Lower lobe of right lung (tissue), 2 donors: ENCODE measurements around the gene ITGB6. TPM values are rescaled to one million over a fixed set of nuclear protein-coding genes. Genes with fewer than 3 reads are reported as not detected.

Experiments used
- ATAC-seq, 2 donors: fragments of 200-7000 bp; cut with Tn5 transposase; one replicate each; pipeline ENCODE4 v1.9.1; 2020 to 2022; ENCODE audit warnings: mild to moderate bottlenecking in 2 of 2, moderate library complexity in 2 of 2
- DNase-seq: peaks from one replicate; pipeline ENCODE4 v3.0.0-alpha.2; 2020
- H3K27ac ChIP-seq: fragments of 200-600 bp; one replicate; pipeline ENCODE4 v1.8.0; 2022
- H3K27me3 ChIP-seq: fragments of 200-600 bp; one replicate; pipeline ENCODE4 v1.8.0; 2022; ENCODE audit warnings: low read depth
- H3K36me3 ChIP-seq: fragments of 200-600 bp; one replicate; pipeline ENCODE4 v1.8.0; 2022; ENCODE audit warnings: mild to moderate bottlenecking
- H3K4me1 ChIP-seq: fragments of 200-600 bp; one replicate; pipeline ENCODE4 v1.8.0; 2022
- H3K4me3 ChIP-seq: fragments of 200-600 bp; one replicate; pipeline ENCODE4 v1.8.0; 2022; ENCODE audit warnings: mild to moderate bottlenecking
- H3K9me3 ChIP-seq: fragments of 200-600 bp; one replicate; pipeline ENCODE4 v1.8.0; 2022
- intact Hi-C: fragments of 100-400 bp; cut with DNase I; formaldehyde crosslinking; loops from one replicate; pipeline ENCODE4 v1.11.0; 2022
- total RNA-seq: library from RNA; stranded (reverse); fragmentation: NEBNext Ultra II Directional; extraction: Animal tissue kit (Norgen Biotek cat#: 25700); gene quantifications from one replicate; pipeline ENCODE4 v1.2.1, GENCODE V29; 2021
- TF ChIP-seq, protein P1 (sequence below): fragments of 200-600 bp; IDR thresholded peaks from one replicate; pipeline ENCODE4 v1.8.0; 2022; ENCODE audit warnings: antibody characterized with exemption, mild to moderate bottlenecking
- donor health status: DM: no; HTN: yes; CAD: no; lungs with severe emphysema.

ITGB6 gene
- total RNA-seq, 1 donor from 2014 or later: 65.2 TPM

DNA sequence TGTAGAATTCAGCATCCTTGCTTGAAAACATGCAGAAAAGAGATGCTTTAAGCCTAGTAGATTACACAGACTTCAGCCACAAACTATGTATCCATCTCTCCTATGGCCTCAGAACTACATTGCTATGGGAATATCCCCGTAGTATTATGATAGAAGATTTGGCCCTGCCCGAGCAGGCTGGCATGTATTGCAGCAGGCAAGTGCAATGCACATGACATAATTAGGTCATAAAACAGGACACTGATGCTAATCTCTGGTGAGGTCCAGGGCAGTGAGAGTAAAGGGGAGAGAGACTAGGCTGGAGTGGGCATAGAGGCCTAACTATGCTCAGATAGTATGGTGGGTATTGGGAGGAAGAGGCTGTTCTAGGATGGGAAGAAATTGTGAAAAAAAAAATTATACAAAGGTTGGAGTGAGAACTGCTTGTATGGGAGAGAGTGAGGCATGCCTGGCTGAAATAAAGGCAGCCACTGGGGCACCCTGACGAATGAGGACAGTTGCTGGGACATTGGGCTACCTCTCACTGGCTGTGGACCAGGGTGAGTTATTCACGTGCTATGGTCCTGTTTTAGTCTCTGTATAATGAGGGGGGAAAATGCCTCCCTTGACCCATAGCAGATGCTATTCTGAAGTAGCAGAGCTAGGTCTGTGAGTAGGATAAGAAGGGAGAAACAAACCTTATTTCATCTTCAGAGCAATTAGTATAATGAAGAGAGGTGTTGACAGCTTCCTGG is 136.0 kb downstream of the ITGB6 start:
- ATAC-seq: no peak
- intact Hi-C loops: no loop called here

DNA sequence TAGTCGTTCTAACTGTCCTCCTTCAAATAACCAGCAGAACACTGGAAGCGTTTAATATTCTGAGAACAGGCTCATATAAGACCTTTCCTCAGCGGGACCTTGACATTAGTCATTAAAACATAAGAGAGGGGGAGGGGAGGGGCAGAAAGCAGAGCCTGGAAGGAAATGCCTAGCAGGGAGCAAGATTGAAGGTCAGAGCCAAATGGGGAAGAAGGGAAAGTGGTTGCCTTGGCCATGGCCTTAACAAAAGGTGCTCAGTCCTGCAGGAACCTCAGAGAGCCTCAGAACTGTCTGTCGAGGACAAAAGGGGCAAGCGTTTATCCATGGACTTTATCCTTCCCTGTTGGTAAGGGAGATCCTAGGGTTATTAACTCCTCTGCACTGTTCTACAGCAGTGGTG is 136.8 kb downstream of the ITGB6 start:
- Histone ChIP-seq H3K27me3 (peaks cover 27% of the 10 kb centered on the region), H3K4me1 (peaks cover 14% of the 10 kb centered on the region), H3K36me3 (no peaks in the 10 kb centered on the region), H3K27ac (no peak overlapping the region), H3K4me3 (peak overlapping the region; percentile 69), H3K9me3 (no peaks in the 10 kb centered on the region)
- ATAC-seq (peak in 1 of 2 donors; percentile 7), DNase-seq (no peak)
- TF ChIP-seq, protein P1, sequence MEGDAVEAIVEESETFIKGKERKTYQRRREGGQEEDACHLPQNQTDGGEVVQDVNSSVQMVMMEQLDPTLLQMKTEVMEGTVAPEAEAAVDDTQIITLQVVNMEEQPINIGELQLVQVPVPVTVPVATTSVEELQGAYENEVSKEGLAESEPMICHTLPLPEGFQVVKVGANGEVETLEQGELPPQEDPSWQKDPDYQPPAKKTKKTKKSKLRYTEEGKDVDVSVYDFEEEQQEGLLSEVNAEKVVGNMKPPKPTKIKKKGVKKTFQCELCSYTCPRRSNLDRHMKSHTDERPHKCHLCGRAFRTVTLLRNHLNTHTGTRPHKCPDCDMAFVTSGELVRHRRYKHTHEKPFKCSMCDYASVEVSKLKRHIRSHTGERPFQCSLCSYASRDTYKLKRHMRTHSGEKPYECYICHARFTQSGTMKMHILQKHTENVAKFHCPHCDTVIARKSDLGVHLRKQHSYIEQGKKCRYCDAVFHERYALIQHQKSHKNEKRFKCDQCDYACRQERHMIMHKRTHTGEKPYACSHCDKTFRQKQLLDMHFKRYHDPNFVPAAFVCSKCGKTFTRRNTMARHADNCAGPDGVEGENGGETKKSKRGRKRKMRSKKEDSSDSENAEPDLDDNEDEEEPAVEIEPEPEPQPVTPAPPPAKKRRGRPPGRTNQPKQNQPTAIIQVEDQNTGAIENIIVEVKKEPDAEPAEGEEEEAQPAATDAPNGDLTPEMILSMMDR: no peak
- intact Hi-C loops: no loop called here

More for the DNA sequence above, 136.0 kb downstream of the ITGB6 start:
- H3K4me3 ChIP-seq: no peak overlapping the region
- no peaks in the 10 kb centered on the region for H3K36me3 ChIP-seq
- DNase-seq: no peak
- H3K4me1 ChIP-seq: peaks cover 14% of the 10 kb centered on the region
- TF ChIP-seq, protein P1: no peak
- H3K27ac ChIP-seq: no peak overlapping the region
- no peaks in the 10 kb centered on the region for H3K9me3 ChIP-seq
- peaks cover 27% of the 10 kb centered on the region for H3K27me3 ChIP-seq

DNA sequence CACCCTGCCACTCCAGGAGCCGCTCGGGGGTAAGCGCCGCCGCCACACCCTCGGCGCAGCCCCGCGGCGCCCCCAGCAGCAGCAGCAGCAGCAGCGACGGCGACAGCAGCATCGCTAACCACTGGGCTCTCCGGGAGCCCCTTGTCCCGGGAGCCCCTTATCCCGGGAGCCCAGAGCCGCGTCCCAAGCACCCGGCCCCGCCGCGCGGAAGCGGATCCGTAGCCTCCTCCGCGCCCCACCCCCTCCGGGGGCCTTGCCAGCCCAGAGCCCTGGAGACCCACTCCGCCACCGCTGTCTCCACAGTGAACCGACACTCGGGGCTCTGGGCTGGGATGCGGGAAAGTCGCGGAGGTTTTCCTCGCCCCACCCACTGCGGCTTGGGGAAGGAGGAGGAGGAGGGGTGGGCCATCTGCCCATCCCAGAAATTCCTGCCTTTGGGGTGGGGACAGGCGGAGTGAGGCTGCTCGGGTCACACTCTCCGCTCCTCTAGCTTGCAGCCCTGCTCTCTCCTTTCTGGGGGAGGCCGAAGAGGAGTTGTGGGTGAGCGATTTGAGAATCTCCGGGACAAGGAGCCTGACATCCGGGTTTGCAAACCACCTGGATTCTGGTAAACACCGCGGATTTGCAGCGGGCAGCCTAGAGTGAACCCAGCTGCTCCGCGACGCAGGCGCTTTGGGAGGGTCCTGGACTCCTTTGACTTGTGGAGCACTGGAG is 137.6 kb downstream of the ITGB6 start, which contains the start of gene PLA2R1:
Gene PLA2R1, minus strand, starts transcription at position 324 of the 714 bp plus-strand sequence. Its CDS starts 212 bp downstream, at position 112.
- TF ChIP-seq, protein P1: no peak
- Histone ChIP-seq H3K4me3 (peak within 1 kb of the TSS; percentile 69), H3K9me3 (no peaks in the 10 kb centered on the region), H3K4me1 (peaks cover 14% of the 10 kb centered on the region), H3K27ac (peak within 1 kb of the TSS; percentile 49), H3K36me3 (no peaks in the 10 kb centered on the region), H3K27me3 (peaks cover 27% of the 10 kb centered on the region)
- peak; percentile 78 to 85 for ATAC-seq
- DNase-seq: peak; percentile 57
- intact Hi-C loops: no loop called here

DNA sequence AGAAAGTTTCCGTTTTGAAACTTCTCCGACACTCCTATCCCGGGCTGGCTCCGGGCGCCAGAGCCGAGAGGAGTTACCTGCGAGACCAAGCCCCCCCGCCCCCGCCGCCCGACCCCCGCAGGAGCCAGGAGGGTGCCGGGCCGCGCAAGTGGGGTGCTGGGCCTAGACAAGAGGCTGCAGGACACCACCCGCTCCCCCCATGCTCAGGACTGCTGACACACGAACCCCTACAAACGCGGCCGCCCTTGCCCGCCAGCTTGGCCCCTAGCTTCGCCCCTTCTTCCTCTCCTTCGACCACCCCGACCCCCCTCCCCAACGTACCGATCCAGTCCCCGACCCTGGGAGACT is 138.2 kb downstream of the ITGB6 start:
- TF ChIP-seq, protein P1: no peak
- Histone ChIP-seq H3K9me3 (no peaks in the 10 kb centered on the region), H3K27me3 (peaks cover 27% of the 10 kb centered on the region), H3K27ac (no peak overlapping the region), H3K36me3 (no peaks in the 10 kb centered on the region), H3K4me1 (peaks cover 14% of the 10 kb centered on the region), H3K4me3 (peak overlapping the region; percentile 69)
- DNase-seq (peak; percentile 50), ATAC-seq (peak; percentile 16 to 48)
- intact Hi-C loops: no loop called here

DNA sequence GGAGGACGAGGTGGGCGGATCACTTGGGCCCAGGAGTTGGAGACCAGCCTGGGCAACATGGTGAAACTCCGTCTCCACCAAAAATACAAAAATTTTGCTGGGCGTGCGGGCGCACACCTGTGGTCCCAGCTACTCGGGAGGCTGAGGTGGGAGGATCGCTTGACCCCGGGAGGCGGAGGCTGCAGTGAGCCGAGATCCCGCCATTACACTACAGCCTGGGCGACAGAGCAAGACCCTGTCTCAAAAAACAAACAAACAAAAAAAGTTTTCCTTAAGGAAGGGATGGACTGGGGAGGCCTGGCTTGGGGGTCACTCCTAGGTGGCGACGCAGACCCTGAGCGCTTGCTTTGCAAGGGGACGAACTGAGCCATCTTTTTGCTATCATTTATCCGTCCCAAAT is 138.5 kb downstream of the ITGB6 start:
- TF ChIP-seq, protein P1: no peak
- no peak for DNase-seq
- no peak for ATAC-seq

More for the DNA sequence above, 138.5 kb downstream of the ITGB6 start:
- Histone ChIP-seq H3K4me3 (peak overlapping the region; percentile 69), H3K9me3 (no peaks in the 10 kb centered on the region), H3K36me3 (no peaks in the 10 kb centered on the region), H3K27ac (no peak overlapping the region), H3K4me1 (peaks cover 14% of the 10 kb centered on the region), H3K27me3 (peaks cover 27% of the 10 kb centered on the region)
- intact Hi-C loops: no loop called here
